Stimulated activated CD8-positive, alpha-beta memory T cell treated with anti-CD3 and anti-CD28 coated beads, Interleukin-15, amount 100 ng/mL, for 1 hour (primary cell): Measurements from ENCODE around the gene GK.
"Not testable (repeated sequence)": the region's sequence is repeated elsewhere in the genome, so short reads cannot be mapped to it uniquely, and the experiment has no call there.

Experiments used
- DNase-seq: peaks from one replicate; pipeline ENCODE4 v3.0.0-alpha.2; 2020; ENCODE audit warnings: low read depth

Gene GK

GRCh38 chrX:30653415-30654131 lies at the start of gene GK:
GK (plus strand) TSS chrX:30653423; CDS start chrX:30653538, 115 bp downstream.
- no peak for DNase-seq

- no peak for DNase-seq
Observed at GRCh38 chrX:30607155-30607554, 46.1 kb upstream of the GK start.

- no peak for DNase-seq
Observed at GRCh38 chrX:30610026-30610425, 43.2 kb upstream of the GK start.

GRCh38 chrX:30612250-30612655 lies 41.0 kb upstream of the GK start:
- no peak for DNase-seq

GRCh38 chrX:30613721-30614120 lies 39.5 kb upstream of the GK start:
- no peak for DNase-seq

DNA sequence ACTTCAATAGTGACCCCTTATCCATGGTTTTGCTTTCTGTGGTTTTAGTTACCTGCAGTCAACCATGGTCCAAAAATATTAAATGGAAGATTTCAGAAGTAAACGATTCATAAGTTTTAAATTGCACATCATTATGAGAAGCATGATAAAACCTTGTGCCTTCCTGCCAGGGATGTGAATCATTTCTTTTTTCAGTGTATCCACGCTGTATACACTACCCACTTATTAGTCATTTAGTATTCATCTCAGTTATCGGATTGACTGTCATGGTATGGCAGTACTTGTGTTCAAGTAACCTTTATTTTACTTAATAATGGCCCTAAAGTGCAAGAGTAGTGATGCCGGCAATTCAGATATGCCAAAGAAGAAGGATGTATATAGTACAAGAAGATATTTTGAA lies 38.0 kb upstream of the GK start:
- DNase-seq, result no peak

DNA sequence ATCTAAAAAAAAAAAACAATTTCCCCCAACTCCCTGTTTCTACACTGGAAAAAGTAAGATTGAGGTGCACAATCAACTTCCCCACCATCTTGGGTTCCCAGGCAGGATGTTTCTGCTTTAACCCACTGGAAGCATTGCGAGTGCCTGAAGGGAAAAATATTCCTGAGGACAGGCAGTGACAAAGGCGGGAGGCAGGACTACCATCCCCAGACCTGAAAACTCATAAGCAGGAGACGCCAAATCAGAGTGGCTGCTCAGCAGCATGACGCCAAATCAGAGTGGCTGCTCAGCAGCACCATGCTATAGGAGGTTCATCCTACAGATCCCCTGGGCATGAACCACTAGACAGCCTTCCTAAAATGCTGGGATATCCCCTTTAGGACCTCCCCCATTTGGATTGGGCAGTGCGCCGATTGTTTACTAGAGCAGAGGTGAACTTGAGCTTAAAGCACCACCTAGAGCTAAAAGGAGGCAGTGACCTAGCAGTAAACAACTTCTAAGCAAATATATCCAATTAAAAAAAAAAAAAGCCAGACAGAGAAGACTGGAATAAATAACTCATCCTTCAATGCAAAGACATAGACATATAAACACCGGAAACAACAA lies 35.0 kb upstream of the GK start:
- no peak for DNase-seq

- DNase-seq, result no peak
Observed at GRCh38 chrX:30620125-30620524, 33.1 kb upstream of the GK start.

DNA sequence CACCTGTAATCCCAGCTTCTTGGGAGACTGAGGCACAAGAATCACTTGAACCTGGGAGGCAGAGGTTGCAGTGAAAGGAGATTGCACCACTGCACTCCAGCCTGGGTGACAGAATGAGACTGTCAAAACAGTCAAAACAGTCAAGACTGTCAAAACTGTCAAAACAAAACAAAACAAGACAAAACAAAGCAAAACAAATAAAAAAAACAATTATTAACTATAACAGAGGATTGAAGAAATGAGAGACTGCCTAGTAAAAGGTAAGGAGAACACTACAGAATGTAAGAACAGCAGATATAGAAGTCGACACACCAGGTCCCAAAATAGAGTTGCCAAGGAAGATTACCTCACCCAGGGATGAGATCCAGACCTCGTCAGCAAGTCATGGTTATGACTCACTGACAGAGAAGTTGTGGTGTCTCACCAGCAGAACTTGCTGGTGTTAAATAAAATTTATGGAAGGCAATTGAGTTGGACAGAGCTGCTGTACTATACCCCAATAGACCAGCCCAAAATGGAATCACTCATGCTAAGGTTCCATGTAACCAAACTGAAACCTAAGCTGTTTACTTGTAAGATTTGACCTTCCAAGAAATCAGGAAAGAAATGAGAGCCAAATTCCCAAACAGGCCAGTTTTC lies 32.1 kb upstream of the GK start:
- no peak for DNase-seq

DNA sequence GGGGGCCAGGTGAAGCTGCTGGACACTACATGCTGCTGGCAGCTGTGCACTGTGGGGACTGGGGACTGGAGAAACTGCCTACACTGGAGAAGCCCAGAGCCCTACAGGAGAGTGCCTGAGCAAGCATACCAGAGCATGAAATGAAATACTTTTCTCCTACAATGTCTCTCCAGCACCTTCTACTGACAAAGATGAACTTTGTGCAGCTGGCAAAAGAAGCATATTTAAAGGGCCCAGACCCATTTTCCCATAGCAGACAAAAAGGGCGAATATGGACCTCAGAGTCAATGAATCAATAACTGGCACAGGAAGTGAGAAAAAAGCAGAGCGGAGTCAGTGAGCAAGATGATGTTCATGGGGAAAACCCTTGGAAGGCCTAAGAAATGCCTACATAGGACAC lies 30.9 kb upstream of the GK start:
- no peak for DNase-seq

DNA sequence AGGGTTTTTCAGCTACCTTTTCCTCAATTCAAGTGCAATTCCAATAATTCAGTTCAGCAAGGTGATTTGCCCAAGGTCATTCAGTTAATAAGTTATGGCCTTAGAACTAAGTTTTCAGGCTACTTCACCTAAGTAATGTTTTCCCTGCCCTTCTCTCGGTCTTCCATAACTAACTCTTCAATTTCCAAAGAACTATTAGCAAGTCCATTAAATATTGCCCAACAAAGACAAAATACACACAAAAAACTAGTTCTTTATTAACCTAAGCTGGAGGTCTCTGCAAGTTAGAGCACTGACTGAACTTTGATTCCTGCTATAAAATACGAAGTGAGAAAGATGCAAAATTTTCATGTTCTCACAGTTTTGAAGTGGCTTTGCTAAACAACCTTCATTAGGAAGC lies 26.8 kb upstream of the GK start:
- no peak for DNase-seq

- DNase-seq, result no peak
Observed at GRCh38 chrX:30627818-30628652, 25.2 kb upstream of the GK start.

GRCh38 chrX:30634070-30634469 lies 19.2 kb upstream of the GK start:
- DNase-seq, result not testable (repeated sequence)

GRCh38 chrX:30635630-30636029 lies 17.6 kb upstream of the GK start:
- no peak for DNase-seq

- no peak for DNase-seq
Observed at GRCh38 chrX:30637874-30638815, 15.1 kb upstream of the GK start.

DNA sequence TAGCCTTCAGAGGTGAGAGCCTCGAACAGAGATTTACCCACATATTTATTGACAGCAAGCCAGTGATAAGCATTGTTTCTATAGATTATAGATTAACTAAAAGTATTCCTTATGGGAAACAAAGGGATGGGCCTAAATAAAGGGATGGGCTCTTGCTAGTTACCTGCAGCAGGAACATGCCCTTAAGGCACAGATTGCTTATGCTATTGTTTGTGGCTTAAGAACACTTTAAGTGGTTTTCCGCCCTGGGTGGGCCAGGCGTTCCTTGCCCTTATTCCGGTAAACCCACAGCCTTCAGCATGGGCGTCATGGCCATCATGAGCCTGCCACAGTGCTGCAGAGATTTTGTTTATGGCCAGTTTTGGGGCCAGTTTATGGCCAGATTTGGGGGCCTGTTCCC lies 13.5 kb upstream of the GK start:
- not testable (repeated sequence) for DNase-seq

DNA sequence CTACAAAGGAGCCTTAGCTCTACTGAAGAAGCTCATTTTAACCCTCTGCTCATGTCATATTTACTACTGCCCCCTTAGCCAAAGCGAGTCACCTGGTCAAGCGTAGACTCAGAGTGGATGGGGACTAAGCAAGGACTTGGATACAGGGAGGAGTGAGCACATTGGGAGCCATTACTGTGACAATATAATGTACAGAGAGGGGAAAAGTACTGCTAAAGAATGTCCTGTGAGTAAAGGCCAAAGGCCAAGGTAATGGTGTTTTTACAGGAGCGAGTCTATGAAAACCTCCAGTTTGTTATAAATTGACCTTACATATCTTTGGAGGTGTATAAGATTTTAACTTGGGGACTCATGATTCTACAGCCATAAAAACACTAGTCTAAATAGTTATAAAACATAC lies 10.6 kb upstream of the GK start:
- no peak for DNase-seq

DNA sequence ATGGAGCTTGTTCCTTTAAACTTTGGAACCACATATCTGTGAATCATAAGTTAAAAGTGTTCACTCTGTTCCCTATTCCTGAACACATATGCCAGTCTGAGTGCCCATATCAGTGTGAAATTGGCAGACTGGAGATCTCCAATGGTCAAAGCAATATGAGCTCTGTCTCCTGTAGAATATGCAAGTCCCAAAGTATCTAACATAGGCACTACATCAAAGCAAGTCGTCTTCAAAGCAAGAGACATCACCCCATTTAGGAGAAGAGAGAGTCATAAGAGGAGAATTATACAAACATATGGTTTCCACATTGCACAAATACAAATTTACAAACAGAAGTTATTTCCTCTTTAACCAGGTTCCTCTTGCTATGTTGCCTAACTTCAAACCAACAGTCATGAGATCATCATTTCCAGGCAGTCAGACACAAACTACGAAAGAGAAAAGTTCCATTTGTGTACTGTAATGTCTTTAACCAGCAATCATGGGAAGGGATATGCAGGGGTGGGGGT lies 9.9 kb upstream of the GK start:
- no peak for DNase-seq

- no peak for DNase-seq
Observed at GRCh38 chrX:30649859-30650258, 3.4 kb upstream of the GK start.

- peak; percentile 77 for DNase-seq
Observed at GRCh38 chrX:30652527-30653414, 452 bp upstream of the GK start.
